Activated CD4-positive, alpha-beta T cell treated with anti-CD3 and anti-CD28 coated beads for 36 hours (primary cell): Measurements from ENCODE around the gene PAQR4. TPM values are rescaled to one million over a fixed set of nuclear protein-coding genes. Genes with fewer than 3 reads are reported as not detected.

Experiments used
- ATAC-seq: fragments of 200-7000 bp; cut with Tn5 transposase; one replicate; pipeline ENCODE4 v1.10.0; 2021; ENCODE audit warnings: mild to moderate bottlenecking, moderate library complexity
- CTCF ChIA-PET: fragments of 350-600 bp; sonication (Branson Sonifier 250); formaldehyde crosslinking; loops from one replicate; lab custom pipeline; 2021; ENCODE audit warnings: antibody characterized with exemption; lab: Charles Lee
- POLR2A ChIA-PET: fragments of 350-600 bp; sonication (Branson Sonifier 250); formaldehyde crosslinking; loops from one replicate; lab custom pipeline; 2021; ENCODE audit warnings: antibody characterized with exemption, inconsistent platforms; lab: Charles Lee
- DNase-seq: peaks from one replicate; pipeline ENCODE4 v3.0.0-alpha.2; 2020
- H3K27ac Mint-ChIP-seq: one replicate; pipeline ENCODE4 v1.8.0; 2021; ENCODE audit warnings: mixed read lengths
- H3K27me3 Mint-ChIP-seq: one replicate; pipeline ENCODE4 v1.8.0; 2021; ENCODE audit warnings: mixed read lengths
- H3K36me3 Mint-ChIP-seq: one replicate; pipeline ENCODE4 v1.8.0; 2021; ENCODE audit warnings: low read depth, mixed read lengths
- H3K4me1 Mint-ChIP-seq: one replicate; pipeline ENCODE4 v1.8.0; 2021; ENCODE audit warnings: mixed read lengths
- H3K4me3 Mint-ChIP-seq: one replicate; pipeline ENCODE4 v1.8.0; 2021; ENCODE audit warnings: mild to moderate bottlenecking, moderate library complexity, mixed read lengths
- H3K9me3 Mint-ChIP-seq: one replicate; pipeline ENCODE4 v1.8.0; 2021; ENCODE audit warnings: low read depth, mixed read lengths
- intact Hi-C, 2 experiments: fragments of 100-400 bp; cut with DNase I in 1 of 2; cut with micrococcal nuclease in 1 of 2; formaldehyde crosslinking; loops; one replicate each; pipeline versions ENCODE4 v1.14.2 to v1.15.1; 2022 to 2024; cut with DNase I, micrococcal nuclease
- total RNA-seq, 2 experiments: library from RNA; stranded (reverse); gene quantifications; one replicate each; pipeline ENCODE4 v1.2.3, GENCODE V29; 2021

The PAQR4 gene
- total RNA-seq, 2 experiments from 2014 or later, result 28.7 to 31.2 TPM

DNA sequence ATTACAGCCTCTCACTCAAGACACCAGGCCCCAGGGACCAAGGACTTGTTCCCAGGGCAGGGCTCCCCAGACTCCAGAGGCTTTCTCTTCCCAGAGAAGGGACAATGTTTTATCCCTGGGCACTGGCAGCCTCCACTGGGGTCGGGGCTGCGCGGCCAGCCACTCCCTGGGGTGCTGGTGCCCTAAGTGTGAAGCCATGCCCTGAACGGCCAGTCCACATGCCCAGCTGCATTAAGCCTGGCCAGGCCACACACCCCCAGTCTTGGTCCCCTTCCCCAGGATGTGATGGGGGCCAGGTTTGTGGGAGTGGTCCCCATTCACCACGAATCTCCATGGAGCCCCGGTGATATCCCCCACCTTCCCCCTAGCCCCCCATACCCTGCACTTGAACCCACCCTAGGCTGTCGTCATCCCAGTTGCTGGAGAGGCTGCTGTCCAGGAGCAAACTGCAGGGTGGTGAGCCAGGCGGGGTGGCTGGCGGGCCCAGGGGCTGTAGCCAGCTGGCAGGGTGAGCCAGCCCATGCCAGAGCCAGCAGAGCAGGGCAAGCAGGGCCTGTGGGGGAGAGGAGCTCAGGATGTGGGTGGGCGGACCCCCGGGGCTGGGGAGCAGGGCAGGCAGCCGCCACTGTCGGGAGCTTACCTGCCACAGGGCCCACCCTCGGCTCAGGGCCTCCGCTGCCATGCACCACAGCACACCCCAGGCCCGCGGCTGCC, 4.6 kb downstream of the PAQR4 start:
- Mint-ChIP-seq H3K4me3 (no peak overlapping the region), H3K27me3 (no peaks in the 10 kb centered on the region), H3K36me3 (peaks cover 39% of the 10 kb centered on the region), H3K4me1 (peaks cover 10% of the 10 kb centered on the region), H3K27ac (no peak overlapping the region), H3K9me3 (no peaks in the 10 kb centered on the region)
- no peak for DNase-seq
- CTCF ChIA-PET, result interaction anchor here (1.1 kb wide), 1 partner anchor 54 kb away, joined by 3 read pairs; no protein-coding TSS in a partner anchor
- intact Hi-C loops, result loop anchor here in 1 of 2 experiments (5.0 kb wide), 1 partner anchor 49 kb away; the partner anchor contains the start of genes HCFC1R1, THOC6 and TNFRSF12A
- ATAC-seq, result no peak
- POLR2A ChIA-PET, result interaction anchor here (0.5 kb wide), 1 partner anchor 188 kb away, joined by 3 read pairs; no protein-coding TSS in a partner anchor

- intact Hi-C loops, result loop anchor here in 1 of 2 experiments (5.0 kb wide), 1 partner anchor 48 kb away; the partner anchor contains the start of genes HCFC1R1, THOC6 and TNFRSF12A
- ChIA-PET POLR2A (no interaction called here), CTCF (interaction anchor here (0.6 to 1.1 kb wide), 3 partner anchors 10 to 53 kb away, joined by 3 read pairs; no protein-coding TSS in a partner anchor)
- no peaks in the 10 kb centered on the region for H3K27me3 Mint-ChIP-seq
- no peak overlapping the region for H3K27ac Mint-ChIP-seq
- DNase-seq (no peak), ATAC-seq (no peak)
- peaks cover 42% of the 10 kb centered on the region for H3K36me3 Mint-ChIP-seq
- H3K4me3 Mint-ChIP-seq, result no peak overlapping the region
- no peaks in the 10 kb centered on the region for H3K9me3 Mint-ChIP-seq
- H3K4me1 Mint-ChIP-seq, result peaks cover 8% of the 10 kb centered on the region
These were observed 5.3 kb downstream of the PAQR4 start for GRCh38 chr16:2974319-2975056.

GRCh38 chr16:2975161-2975795, 6.1 kb downstream of the PAQR4 start:
- POLR2A ChIA-PET, result no interaction called here
- DNase-seq, result no peak
- Mint-ChIP-seq H3K27ac (no peak overlapping the region), H3K4me1 (peaks cover 8% of the 10 kb centered on the region), H3K4me3 (no peak overlapping the region), H3K27me3 (no peaks in the 10 kb centered on the region), H3K36me3 (peaks cover 45% of the 10 kb centered on the region), H3K9me3 (no peaks in the 10 kb centered on the region)
- CTCF ChIA-PET, result interaction anchor here (0.6 to 1.1 kb wide), 2 partner anchors 9 to 29 kb away, joined by 3 read pairs; no protein-coding TSS in a partner anchor
- no peak for ATAC-seq
- intact Hi-C loops, result no loop called here

DNA sequence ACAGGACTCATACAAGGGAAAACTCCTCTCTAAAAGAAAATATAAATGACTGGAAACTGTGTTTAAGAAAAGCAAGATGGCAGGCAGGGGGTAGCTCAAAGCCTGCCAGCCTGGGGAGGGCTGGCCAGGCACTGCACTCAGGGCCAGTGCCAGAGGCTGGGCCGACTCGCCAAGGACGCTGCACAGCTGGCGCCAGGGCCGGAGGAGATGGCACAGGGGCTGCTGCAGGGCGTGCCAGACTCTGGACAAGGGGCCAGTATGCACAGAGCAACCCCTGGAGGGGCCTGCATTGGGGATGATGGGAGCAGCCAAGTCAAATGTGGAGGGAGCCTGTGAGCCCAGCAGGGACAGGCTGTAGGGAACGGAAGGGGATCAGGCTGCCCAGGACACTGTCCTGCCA, 7.1 kb downstream of the PAQR4 start:
- DNase-seq, result no peak
- ATAC-seq, result no peak
- no peaks in the 10 kb centered on the region for H3K9me3 Mint-ChIP-seq
- no peak overlapping the region for H3K27ac Mint-ChIP-seq
- no peaks in the 10 kb centered on the region for H3K27me3 Mint-ChIP-seq
- ChIA-PET CTCF (no interaction called here), POLR2A (no interaction called here)
- intact Hi-C loops, result no loop called here
- H3K36me3 Mint-ChIP-seq, result peaks cover 43% of the 10 kb centered on the region
- peaks cover under 1% of the 10 kb centered on the region for H3K4me1 Mint-ChIP-seq
- no peak overlapping the region for H3K4me3 Mint-ChIP-seq

DNA sequence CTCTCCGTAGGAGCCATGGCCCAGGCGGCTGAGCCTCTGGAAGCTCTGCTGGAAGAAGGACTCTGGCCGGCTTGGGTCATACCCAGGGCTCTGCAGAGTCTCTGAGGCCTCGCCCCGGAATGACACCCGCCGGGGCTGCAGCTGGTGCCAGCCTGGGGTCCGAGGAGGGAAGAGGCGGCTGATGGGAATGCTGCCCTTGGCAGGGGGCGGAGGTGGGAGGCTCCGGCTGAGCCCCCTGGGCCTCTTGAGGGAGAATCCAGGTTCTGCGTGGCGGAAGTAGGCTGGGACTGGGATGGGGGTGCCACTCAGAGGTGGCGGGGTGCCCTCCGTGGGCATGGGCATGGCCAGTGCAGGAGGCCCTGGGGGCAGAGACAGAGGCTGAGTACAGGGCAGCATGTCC, 7.5 kb downstream of the PAQR4 start:
- peaks cover 1% of the 10 kb centered on the region for H3K27me3 Mint-ChIP-seq
- no peak for ATAC-seq
- DNase-seq, result no peak
- intact Hi-C loops, result no loop called here
- H3K4me3 Mint-ChIP-seq, result no peak overlapping the region
- ChIA-PET CTCF (interaction anchor here (0.9 to 1.1 kb wide), 2 partner anchors 52 to 65 kb away, joined by 3 to 5 read pairs; partner anchors contain the start of gene FLYWCH1), POLR2A (interaction anchor here (0.9 kb wide), 1 partner anchor 70 kb away, joined by 3 read pairs; no protein-coding TSS in a partner anchor)
- peaks cover 1% of the 10 kb centered on the region for H3K4me1 Mint-ChIP-seq
- H3K36me3 Mint-ChIP-seq, result peaks cover 41% of the 10 kb centered on the region
- H3K9me3 Mint-ChIP-seq, result no peaks in the 10 kb centered on the region
- H3K27ac Mint-ChIP-seq, result no peak overlapping the region

- ChIA-PET POLR2A (interaction anchor here (0.9 to 1.1 kb wide), 2 partner anchors 8 to 71 kb away, joined by 3 read pairs; partner anchors contain the start of gene PAQR4), CTCF (interaction anchor here (0.9 to 1.3 kb wide), 3 partner anchors 17 to 66 kb away, joined by 3 to 5 read pairs (median 4); partner anchors contain the start of gene FLYWCH1)
- ATAC-seq (no peak), DNase-seq (no peak)
- intact Hi-C loops, result no loop called here
- no peaks in the 10 kb centered on the region for H3K9me3 Mint-ChIP-seq
- H3K36me3 Mint-ChIP-seq, result peaks cover 38% of the 10 kb centered on the region
- H3K4me3 Mint-ChIP-seq, result no peak overlapping the region
- peaks cover 2% of the 10 kb centered on the region for H3K27me3 Mint-ChIP-seq
- H3K27ac Mint-ChIP-seq, result no peak overlapping the region
- peaks cover 3% of the 10 kb centered on the region for H3K4me1 Mint-ChIP-seq
These were observed 8.3 kb downstream of the PAQR4 start for GRCh38 chr16:2977440-2977839.

GRCh38 chr16:2979669-2980226, 10.6 kb downstream of the PAQR4 start:
- intact Hi-C loops, result loop anchor here (1.0 to 5.0 kb wide), 11 partner anchors 9 to 258 kb away; partner anchors contain the start of genes FLYWCH1 (in 1 of the 2), PAQR4 (in 1 of the 2), SRRM2 (in 1 of the 2) and THOC6 (in 1 of the 2)
- peaks cover 29% of the 10 kb centered on the region for H3K36me3 Mint-ChIP-seq
- H3K4me1 Mint-ChIP-seq, result peaks cover 6% of the 10 kb centered on the region
- peaks cover 2% of the 10 kb centered on the region for H3K27me3 Mint-ChIP-seq
- ATAC-seq (peak; percentile 5), DNase-seq (peak; percentile 55)
- no peaks in the 10 kb centered on the region for H3K9me3 Mint-ChIP-seq
- CTCF ChIA-PET, result interaction anchor here (0.8 to 1.7 kb wide), 4 partner anchors 10 to 140 kb away, joined by 3 to 7 read pairs (median 4); no protein-coding TSS in a partner anchor
- peak overlapping the region; percentile 74 for H3K27ac Mint-ChIP-seq
- peak overlapping the region; percentile 87 for H3K4me3 Mint-ChIP-seq
- POLR2A ChIA-PET, result interaction anchor here (0.6 to 1.2 kb wide), 2 partner anchors 8 to 111 kb away, joined by 5 read pairs; no protein-coding TSS in a partner anchor

GRCh38 chr16:2980227-2981176, 11.4 kb downstream of the PAQR4 start, which contains the start of gene PKMYT1:
Gene PKMYT1, minus strand, starts transcription at chr16:2980446. Its CDS starts 789 bp downstream, at chr16:2979657.
- Mint-ChIP-seq H3K27me3 (peaks cover 2% of the 10 kb centered on the region), H3K36me3 (peaks cover 27% of the 10 kb centered on the region)

DNA sequence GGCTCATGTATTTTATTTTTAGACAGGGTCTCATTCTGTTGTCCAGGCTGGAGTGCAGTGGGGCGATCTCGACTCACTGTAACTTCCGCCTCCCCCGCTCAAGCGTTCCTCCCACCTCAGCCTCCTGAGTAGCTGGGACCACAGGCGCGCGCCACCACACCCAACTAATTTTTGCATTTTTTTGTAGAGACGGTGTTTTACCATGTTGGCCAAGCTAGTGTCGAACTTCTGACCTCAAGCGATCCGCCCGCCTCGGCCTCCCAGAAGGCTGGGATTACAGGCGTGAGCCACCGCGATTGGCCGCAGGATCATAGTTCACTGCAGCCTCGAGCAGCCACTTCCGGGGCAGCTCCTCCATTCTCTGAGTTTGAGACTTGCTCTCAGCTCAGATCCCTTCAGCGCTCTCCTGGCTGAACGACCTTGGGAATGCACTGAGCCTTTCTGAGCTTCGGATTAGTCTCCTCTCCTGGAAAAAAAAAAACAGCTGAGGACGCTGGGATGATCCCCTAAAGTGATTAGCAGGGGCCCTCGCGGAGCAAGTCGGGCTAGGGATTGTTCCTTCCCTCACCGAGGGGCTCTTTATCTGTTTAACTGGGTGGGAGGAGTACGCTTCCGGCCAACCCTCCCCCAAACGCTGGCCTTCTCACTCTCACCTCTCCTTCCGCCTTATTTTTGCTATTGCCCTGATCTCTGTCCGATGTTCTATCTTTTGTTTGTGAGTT, 12.2 kb downstream of the PAQR4 start:
- peak overlapping the region; percentile 84 for H3K27ac Mint-ChIP-seq
- no peak for DNase-seq
- intact Hi-C loops, result loop anchor here in 1 of 2 experiments (5.0 kb wide), 1 partner anchor 126 kb away; no protein-coding TSS in a partner anchor

More at GRCh38 chr16:2980227-2981176, 11.4 kb downstream of the PAQR4 start, which contains the start of gene PKMYT1:
- ATAC-seq (peak; percentile 91), DNase-seq (peak; percentile 97)
- peaks cover 6% of the 10 kb centered on the region for H3K4me1 Mint-ChIP-seq
- intact Hi-C loops, result loop anchor here (1.0 to 5.0 kb wide), 11 partner anchors 10 to 259 kb away; partner anchors contain the start of genes FLYWCH1 (in 1 of the 2), PAQR4 (in 1 of the 2), SRRM2 (in 1 of the 2) and THOC6 (in 1 of the 2)
- H3K9me3 Mint-ChIP-seq, result no peaks in the 10 kb centered on the region
- ChIA-PET CTCF (interaction anchor here (0.8 to 1.7 kb wide), 5 partner anchors 10 to 141 kb away, joined by 3 to 7 read pairs (median 4); partner anchors contain the start of gene PAQR4), POLR2A (interaction anchor here (0.6 to 1.2 kb wide), 3 partner anchors 9 to 110 kb away, joined by 3 to 5 read pairs (median 5); no protein-coding TSS in a partner anchor)
- H3K27ac Mint-ChIP-seq, result peak within 1 kb of the TSS; percentile 84
- H3K4me3 Mint-ChIP-seq, result peak within 1 kb of the TSS; percentile 87

More for the DNA sequence above, 12.2 kb downstream of the PAQR4 start:
- H3K36me3 Mint-ChIP-seq, result peaks cover 23% of the 10 kb centered on the region
- H3K9me3 Mint-ChIP-seq, result no peaks in the 10 kb centered on the region
- ChIA-PET POLR2A (no interaction called here), CTCF (interaction anchor here (0.7 to 1.7 kb wide), 5 partner anchors 12 to 51 kb away, joined by 3 to 7 read pairs (median 3); partner anchors contain the start of gene PAQR4)
- peaks cover 6% of the 10 kb centered on the region for H3K4me1 Mint-ChIP-seq
- H3K27me3 Mint-ChIP-seq, result peaks cover 2% of the 10 kb centered on the region
- H3K4me3 Mint-ChIP-seq, result peak overlapping the region; percentile 87
- no peak for ATAC-seq
